HG02610 (cell line): Measurements from ENCODE around the gene CTSD.

Experiments
- ATAC-seq: cut with Tn5 transposase; IDR thresholded peaks from one replicate; pipeline ENCODE4 v1.9.1; 2021; ENCODE audit warnings: mild to moderate bottlenecking, moderate library complexity; ENCODE audit not compliant: unreplicated experiment

Gene CTSD

DNA sequence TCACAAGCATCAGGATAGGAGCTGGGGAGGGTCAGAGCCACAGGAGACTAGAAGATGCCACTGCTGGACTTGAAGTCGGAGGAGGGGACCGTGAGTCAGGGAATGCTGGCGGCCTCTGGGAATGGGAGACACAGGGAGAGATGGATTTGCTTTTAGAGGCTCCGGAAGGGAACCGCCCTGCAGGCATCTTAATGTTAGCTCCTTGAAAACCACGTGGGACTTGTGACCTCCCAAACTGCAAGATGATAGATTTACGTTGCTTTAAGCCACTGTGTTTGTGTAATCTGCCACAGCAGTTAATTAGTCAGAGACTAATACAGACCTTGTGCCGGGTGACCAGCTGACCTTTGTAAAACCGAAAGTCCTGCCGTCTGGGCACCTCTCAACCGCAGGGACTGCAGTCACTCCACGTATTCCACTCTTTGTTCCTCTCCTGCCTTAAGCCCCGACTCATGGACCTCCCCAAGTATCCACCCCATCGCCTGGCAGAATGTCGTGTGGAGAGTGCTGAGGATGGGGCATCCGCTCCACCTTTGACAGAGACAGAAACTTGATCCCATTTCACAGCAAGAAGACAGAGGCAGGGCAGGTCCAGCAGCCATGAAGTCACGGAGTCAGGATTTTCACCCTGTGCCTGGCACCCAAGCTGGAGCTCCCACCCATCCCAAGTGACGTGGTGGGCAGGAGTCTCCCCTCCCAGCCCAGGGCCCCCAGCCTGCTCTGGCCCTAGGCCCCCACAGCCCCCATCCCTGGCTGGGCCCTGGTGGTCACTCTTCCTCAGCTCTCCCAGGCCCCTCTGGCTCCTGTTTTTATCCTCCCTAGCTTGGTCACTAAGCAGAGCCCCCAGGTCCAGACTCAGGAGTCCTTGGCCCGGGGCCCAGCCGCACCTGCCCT lies 19.4 kb upstream of the CTSD start:
- no peak for ATAC-seq

DNA sequence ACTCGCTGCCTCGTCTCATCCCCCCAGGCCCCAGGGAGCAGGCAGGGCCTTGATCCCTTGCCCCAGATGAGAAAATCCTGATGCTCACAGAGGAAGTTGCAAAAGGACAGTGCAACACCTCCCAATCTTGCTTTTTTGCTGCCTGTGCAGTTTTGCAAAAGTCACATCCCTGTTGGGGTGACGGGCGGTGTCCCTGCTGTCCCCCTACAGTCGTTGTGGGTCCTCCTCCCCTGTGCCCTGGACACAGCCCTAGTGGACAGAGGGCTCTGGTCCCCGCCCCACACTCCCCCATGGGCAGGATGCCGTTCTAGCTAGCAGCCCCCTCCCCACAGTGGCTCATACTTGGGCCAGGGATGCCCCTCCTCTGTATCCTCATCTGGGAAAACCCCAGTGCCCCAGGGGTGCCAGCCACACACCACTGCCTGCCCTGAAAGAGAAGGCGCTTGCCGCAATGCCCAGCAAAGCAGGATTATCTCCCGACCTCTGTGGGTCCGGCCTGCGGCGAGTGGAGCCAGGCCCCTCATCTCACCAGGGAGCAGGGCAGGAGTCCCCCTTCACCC lies 18.4 kb upstream of the CTSD start:
- no peak for ATAC-seq

DNA sequence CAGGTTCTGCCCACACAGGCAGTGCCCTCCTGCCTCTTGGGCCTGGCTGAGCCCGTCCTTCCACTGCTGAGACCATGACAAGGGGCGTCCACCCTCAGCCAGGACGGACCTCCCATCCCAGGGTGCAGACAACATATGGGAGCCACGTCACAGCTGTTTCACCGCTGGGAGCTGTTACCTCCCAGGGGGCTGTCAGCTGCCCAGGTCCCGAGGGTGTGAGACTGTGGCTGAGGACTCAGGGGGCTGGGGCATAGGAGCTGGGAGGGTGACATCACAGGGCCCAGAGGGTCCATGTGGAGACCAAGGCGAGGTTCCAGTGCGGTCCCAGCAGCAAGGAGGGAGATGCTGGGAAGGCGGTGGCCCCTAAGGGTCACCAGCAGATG lies 17.9 kb upstream of the CTSD start:
- ATAC-seq, result no peak

DNA sequence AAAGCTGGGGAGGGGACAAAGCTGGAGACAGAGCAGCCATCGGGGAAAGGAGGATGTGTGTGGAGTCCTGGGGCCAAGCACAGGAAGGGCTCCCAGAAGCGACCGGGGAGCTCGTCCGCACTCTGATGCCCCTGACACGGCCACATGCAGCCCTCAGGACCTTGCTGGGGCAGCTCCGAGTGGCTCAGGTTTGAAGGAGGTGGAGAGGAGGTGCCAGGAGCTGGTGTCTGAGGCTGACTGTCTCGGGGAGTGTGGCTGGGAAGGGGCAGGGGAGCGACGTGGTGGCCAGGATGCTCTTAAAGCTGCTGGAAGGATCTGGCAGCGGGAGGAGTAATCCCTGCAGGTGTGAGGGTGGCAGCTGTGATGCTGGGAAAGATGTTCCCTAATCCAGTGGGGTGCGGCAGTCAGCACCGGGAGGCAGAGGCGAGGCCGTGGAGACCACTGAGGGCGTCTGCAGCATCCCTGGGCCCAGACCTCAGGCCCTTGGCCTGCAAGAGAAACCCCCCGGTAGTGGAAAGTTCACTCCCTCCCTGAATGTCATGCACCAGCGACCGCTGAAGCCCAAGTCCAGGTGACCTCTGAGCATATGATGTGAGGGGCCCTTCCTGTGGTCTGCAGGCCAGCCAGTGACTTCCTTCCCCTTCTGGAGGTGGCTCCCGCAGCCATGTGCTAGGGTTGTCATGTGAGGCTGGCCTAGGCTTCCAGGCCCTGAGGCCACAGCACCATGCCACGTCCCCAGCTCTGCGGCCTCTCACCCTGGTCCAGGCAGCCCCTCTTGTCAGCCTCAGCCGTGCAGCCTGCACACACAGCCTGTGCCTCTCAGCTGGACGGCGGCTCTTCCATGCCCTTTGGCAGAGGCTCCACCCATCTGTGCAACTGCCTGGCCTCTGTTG lies 17.2 kb upstream of the CTSD start:
- ATAC-seq, result no peak

DNA sequence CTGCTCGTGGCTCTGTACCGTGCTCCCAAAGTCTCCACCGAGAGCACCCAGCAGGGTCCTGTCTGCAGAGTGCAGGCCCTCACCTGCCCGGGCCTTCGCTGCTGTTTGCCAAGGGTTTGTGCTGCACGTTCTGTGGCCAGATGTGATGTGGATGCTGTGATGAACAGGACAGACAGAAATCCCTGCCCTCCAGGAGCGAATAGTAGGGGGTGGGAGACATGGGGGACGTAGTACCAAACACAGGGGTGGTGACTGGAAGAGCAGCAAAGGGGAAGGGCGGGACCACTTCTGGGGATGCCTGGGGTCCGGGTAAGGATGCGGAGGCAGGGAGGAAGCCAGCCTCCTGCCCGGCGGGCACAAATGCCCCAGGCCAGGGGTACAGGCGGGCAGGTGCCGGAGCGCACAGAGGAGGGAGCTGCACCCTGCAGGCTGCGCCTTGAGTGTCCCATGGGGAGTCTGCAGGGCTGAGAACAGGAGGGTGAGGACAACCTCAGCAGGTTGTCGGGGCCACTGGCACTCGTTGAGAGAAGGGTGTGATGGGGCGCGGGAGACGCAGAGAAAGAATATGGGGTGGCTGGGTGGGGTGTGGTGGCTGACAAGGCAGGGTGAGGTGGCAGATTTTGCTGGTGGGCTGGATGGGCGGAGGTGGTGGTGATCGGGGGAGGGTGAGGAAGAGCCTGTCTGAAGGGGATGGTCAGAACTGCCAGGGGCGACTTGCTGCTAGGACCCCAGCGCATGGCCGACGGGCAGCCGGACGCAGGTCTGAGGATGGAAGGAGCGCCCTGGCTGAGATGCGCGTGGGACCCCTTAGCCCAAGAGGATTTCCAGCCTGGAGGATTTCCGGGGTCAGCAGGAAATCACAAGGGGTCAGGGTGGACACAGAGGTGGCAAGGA lies 16.3 kb upstream of the CTSD start:
- no peak for ATAC-seq

DNA sequence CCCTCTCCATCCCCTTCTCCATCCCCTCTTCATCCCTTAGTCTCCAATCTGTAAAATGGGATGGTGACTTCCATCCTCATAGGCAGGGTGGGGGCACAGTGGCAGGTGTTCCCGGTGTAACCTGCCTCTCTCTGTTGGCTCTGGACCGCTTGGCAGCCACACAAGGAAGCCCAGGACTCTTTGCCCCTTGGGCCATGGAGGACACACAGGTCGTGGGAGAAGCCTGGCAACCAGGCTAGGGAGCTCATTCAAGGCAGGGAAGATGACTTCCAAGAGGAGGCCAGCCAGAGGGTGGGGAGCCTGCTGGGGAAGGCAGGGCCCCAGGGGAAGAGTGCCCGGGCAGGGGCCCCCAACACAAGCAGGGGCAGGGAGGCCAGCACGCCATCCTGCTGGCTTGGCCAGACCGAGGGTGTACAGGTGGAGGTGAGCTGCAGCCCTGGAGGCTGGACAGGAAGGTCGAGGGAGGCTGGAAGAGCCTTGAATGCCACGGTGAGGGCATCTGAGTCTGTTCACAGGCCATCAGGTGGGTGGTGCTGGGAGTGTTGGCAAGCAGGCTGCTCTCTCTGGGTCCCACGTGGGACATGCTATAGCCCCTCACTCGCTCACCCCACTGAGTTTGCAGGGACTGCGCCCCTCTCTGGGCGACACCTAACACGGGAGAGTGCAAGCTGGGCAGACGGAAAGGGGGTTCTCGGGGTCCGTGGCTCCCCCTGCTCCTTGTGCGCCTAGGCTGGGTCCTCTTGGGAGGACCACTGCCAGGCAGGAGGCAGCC lies 15.5 kb upstream of the CTSD start:
- no peak for ATAC-seq

DNA sequence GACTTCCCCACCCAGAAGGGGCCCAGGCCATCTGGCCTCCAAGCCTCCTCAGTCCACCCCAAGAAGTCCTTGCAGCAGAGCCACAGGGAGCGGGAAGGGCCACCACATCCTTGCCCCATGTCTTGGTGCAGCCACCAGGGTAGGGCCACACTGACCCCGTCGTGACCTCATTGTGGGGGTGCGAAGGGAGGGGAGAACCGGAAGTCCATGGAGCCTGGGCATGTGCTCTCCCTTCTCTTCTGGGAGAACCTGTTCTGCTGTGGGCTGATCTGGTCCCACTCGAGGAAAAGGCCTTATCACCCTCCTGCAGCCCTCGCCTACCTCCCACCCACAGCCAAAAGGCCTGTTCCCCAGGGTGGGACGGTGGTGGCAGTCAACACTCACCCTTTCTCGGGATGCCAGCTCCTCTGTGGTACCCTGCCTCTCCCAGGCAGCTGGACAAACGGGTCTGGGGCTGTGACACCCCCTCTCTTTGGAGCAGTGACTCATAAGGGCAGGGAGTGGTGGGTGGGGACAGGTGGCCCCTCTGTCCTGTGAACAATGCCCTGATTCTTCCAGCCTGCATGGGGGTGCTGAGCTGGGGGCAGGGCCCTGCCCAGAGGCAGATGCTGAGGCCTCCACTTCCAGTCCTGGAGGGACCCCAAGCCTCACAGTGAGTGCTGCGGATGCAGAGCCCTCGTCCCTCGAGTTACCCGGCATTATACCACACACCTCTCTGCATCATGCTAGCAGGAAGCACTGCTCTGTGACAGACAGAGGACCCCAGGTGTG lies 14.6 kb upstream of the CTSD start:
- no peak for ATAC-seq

DNA sequence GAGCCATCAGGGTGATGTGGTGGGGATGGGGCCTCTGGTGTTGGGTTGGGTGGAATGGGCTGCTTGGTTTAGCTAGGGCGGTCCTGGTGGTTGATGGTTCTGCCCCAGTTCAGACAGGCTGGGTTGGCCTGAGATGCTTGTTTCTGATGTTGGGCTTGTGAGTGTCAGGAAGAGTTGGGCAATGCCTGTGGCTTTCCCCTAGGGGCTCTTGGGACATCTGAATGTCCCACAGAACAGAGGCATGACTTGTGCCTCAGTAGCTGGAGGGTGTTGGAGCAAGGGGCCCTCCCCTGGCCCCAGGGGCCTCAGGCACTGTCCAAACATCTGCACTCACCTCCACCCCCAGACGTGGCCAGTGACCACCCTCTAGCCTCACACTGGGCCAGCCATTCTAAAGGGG lies 14.0 kb upstream of the CTSD start:
- no peak for ATAC-seq

- no peak for ATAC-seq
Measured at GRCh38 chr11:1776944-1777715, 13.4 kb upstream of the CTSD start.

DNA sequence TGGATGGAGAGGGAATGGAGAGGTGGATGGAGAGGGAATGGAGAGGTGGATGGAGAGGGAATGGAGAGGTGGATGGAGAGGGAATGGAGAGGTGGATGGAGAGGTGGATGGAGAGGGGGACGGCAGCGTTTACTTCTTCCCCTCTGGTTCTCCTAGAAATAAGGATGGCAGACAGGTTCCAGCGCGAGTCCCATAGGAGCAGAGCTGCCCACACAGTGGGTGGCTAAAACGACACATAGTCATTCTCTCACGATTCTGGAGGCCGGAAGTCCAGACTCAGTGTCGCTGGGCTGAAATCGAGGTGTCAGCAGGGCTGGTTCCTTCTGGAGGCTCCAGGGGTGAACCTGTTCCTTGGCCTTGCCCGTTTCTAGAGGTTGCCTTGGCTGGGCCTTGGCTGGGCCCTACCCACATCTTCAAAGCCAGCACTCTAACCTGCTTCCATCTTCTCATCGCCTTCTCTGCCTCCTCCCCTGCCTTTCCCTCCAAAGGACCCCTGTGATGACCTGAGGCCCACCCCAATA lies 12.7 kb upstream of the CTSD start:
- no peak for ATAC-seq

DNA sequence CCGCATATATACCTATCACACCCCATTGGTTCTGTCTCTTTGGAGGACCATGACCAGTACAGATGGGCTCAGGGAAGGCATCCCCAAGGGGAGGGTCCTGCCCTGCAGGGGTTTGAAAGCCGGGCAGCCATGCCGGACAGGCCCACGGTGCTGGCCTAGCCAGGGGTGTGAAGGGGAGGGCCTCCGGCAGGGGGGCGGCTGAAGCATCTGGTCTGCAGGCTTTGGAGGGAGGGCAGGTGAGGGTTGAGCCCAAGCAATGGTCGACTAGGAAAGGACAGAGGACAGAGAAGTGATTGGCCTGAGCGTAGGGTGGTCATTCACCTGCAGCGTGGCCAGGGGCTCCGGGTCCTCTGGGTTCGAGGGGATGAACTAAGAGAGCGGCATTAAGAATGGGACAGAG lies 11.2 kb upstream of the CTSD start:
- ATAC-seq, result no peak

GRCh38 chr11:1773994-1774550 lies 10.3 kb upstream of the CTSD start:
- ATAC-seq, result no peak

- no peak for ATAC-seq
Measured at GRCh38 chr11:1773131-1773993, 9.6 kb upstream of the CTSD start.

GRCh38 chr11:1772270-1773130 lies 8.8 kb upstream of the CTSD start:
- no peak for ATAC-seq

- ATAC-seq, result no peak
Measured at GRCh38 chr11:1771700-1772099, 8.0 kb upstream of the CTSD start.

DNA sequence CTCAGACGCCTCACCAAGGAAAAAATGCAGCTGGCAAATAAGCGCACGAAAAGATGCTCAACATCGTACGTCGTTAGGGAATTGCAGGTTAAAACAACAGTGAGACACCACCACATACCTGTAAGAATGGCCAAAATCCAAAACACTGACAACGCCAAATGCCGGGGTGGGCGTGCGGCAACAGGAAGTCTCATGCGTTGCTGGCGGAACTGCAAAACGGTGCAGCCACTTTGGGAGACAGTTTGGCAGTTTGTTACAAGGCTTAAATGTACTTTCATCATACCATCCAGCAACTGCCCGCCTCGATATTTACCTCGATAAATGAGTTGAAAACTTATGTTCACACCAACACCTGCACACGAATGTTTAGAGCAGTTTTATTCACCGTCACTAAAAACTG lies 7.5 kb upstream of the CTSD start:
- no peak for ATAC-seq
